HL-60 (cell line): ENCODE results near the gene VASN.

Experiments
- DNase-seq, 2 experiments: peaks; one replicate each; pipeline ENCODE4 v3.0.0-alpha.2; 2010 to 2020; ENCODE audit warnings: low read depth in 1 of 2, low spot score in 1 of 2
- H3K27ac ChIP-seq: fragments of 250-450 bp; sonication (Bioruptor Pico); replicated peaks from 2 replicates; pipeline ENCODE4 v1.5.1; 2020; ENCODE audit warnings: mild to moderate bottlenecking, moderate library complexity
- H3K27me3 ChIP-seq: fragments of 250-450 bp; sonication (Bioruptor Pico); 2 replicates; pipeline ENCODE4 v1.5.1; 2021; ENCODE audit warnings: mild to moderate bottlenecking, moderate library complexity; ENCODE audit not compliant: insufficient read depth, poor library complexity, severe bottlenecking
- H3K4me3 ChIP-seq: replicated peaks from 2 replicates; pipeline ENCODE4 v1.5.1; 2011; ENCODE audit warnings: mild to moderate bottlenecking, control low read depth, low read length; ENCODE audit not compliant: insufficient read depth
- GABPA ChIP-seq: IDR thresholded peaks from 2 replicates; pipeline ENCODE4 v1.6.1; 2012; ENCODE audit warnings: low read depth
- POLR2AphosphoS5 ChIP-seq: IDR thresholded peaks from 2 replicates; pipeline ENCODE4 v1.6.1; 2012; ENCODE audit warnings: low read depth
- SPI1 ChIP-seq: IDR thresholded peaks from 2 replicates; pipeline ENCODE4 v1.6.1; 2012; ENCODE audit warnings: low read depth, mild to moderate bottlenecking, borderline replicate concordance
- TF ChIP-seq, protein P1 (sequence below): IDR thresholded peaks from one replicate; pipeline ENCODE4 v1.5.1; 2011; ENCODE audit warnings: low read length, control low read depth, inconsistent platforms; ENCODE audit not compliant: insufficient read depth
- TF ChIP-seq, protein P2 (sequence below): IDR thresholded peaks from 2 replicates; pipeline ENCODE4 v1.6.1; 2012; ENCODE audit warnings: low read depth; ENCODE audit not compliant: insufficient replicate concordance

Gene VASN

DNA sequence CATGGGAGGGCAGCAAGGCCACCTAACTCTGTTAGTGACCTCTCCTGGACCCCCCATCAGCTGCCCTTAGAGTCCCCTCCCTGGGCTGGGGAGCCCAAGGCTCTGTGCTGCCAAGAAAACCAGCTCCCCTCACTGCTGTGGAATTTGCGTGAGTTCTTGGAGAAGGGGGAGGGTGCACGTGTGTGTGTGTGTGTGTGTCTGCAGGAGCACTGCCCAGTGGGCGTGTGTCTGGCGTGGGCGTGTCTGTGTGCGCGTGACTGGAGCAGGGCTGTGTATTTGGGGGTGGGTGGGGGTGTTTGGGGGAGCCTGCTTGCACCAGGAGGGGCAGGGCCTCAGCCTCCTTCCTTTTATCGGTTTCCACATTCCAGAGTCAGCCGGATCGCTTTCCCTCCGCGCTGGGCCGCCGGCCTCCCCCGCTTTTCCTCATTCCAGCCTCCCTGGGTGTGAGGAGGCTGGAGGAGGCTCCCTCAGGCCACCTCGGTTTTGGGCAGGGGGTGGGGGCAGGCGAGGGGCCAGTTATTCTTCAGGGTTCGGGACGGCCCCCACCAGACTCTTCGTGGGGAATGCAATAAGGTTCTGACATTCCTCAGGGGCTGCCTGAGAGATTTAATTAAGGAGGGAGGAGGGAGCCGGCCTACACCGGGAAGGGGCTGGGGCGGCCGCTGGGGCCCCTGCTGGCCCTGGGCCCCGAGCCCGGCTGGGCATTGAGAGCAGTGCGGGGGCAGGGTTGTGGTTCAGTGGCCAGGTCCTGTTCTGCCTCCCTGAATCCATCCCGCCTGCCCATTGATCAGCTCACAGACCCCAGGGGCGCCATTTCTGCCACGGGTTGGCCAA lies 2.5 kb downstream of the VASN start:
- no peak for TF ChIP-seq GABPA
- no peak for TF ChIP-seq POLR2AphosphoS5
- TF ChIP-seq, protein P1, sequence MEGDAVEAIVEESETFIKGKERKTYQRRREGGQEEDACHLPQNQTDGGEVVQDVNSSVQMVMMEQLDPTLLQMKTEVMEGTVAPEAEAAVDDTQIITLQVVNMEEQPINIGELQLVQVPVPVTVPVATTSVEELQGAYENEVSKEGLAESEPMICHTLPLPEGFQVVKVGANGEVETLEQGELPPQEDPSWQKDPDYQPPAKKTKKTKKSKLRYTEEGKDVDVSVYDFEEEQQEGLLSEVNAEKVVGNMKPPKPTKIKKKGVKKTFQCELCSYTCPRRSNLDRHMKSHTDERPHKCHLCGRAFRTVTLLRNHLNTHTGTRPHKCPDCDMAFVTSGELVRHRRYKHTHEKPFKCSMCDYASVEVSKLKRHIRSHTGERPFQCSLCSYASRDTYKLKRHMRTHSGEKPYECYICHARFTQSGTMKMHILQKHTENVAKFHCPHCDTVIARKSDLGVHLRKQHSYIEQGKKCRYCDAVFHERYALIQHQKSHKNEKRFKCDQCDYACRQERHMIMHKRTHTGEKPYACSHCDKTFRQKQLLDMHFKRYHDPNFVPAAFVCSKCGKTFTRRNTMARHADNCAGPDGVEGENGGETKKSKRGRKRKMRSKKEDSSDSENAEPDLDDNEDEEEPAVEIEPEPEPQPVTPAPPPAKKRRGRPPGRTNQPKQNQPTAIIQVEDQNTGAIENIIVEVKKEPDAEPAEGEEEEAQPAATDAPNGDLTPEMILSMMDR: no peak
- TF ChIP-seq SPI1: no peak
- TF ChIP-seq, protein P2, sequence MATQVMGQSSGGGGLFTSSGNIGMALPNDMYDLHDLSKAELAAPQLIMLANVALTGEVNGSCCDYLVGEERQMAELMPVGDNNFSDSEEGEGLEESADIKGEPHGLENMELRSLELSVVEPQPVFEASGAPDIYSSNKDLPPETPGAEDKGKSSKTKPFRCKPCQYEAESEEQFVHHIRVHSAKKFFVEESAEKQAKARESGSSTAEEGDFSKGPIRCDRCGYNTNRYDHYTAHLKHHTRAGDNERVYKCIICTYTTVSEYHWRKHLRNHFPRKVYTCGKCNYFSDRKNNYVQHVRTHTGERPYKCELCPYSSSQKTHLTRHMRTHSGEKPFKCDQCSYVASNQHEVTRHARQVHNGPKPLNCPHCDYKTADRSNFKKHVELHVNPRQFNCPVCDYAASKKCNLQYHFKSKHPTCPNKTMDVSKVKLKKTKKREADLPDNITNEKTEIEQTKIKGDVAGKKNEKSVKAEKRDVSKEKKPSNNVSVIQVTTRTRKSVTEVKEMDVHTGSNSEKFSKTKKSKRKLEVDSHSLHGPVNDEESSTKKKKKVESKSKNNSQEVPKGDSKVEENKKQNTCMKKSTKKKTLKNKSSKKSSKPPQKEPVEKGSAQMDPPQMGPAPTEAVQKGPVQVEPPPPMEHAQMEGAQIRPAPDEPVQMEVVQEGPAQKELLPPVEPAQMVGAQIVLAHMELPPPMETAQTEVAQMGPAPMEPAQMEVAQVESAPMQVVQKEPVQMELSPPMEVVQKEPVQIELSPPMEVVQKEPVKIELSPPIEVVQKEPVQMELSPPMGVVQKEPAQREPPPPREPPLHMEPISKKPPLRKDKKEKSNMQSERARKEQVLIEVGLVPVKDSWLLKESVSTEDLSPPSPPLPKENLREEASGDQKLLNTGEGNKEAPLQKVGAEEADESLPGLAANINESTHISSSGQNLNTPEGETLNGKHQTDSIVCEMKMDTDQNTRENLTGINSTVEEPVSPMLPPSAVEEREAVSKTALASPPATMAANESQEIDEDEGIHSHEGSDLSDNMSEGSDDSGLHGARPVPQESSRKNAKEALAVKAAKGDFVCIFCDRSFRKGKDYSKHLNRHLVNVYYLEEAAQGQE: no peak
- H3K27me3 ChIP-seq: no peaks in the 10 kb centered on the region
- no peak overlapping the region for H3K4me3 ChIP-seq
- DNase-seq: no peak
- H3K27ac ChIP-seq: no peak overlapping the region

DNA sequence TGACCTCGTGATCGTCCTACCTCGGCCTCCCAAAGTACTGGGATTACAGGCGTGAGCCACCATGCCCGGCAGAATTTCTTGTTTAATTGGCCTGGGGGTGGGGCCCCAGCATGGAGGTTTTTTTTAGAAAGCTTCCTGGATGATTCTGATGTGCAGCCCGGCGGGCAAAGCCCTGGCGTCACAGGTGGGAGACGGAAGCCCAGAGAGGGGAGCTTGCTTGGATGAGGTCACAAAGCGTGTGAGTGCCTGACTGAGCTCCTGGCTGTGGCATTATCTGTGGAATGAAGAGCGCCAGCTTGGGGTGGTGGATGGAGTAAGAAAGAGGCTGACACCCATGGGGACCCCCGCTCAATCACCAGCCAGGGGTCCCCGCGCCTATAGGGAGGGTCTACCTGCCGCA lies 4.1 kb downstream of the VASN start:
- Histone ChIP-seq H3K4me3 (no peak overlapping the region), H3K27me3 (no peaks in the 10 kb centered on the region), H3K27ac (no peak overlapping the region)
- DNase-seq: no peak
- TF ChIP-seq SPI1: no peak
- TF ChIP-seq, protein P2: no peak
- TF ChIP-seq GABPA: no peak
- TF ChIP-seq POLR2AphosphoS5: no peak
- TF ChIP-seq, protein P1: no peak

DNA sequence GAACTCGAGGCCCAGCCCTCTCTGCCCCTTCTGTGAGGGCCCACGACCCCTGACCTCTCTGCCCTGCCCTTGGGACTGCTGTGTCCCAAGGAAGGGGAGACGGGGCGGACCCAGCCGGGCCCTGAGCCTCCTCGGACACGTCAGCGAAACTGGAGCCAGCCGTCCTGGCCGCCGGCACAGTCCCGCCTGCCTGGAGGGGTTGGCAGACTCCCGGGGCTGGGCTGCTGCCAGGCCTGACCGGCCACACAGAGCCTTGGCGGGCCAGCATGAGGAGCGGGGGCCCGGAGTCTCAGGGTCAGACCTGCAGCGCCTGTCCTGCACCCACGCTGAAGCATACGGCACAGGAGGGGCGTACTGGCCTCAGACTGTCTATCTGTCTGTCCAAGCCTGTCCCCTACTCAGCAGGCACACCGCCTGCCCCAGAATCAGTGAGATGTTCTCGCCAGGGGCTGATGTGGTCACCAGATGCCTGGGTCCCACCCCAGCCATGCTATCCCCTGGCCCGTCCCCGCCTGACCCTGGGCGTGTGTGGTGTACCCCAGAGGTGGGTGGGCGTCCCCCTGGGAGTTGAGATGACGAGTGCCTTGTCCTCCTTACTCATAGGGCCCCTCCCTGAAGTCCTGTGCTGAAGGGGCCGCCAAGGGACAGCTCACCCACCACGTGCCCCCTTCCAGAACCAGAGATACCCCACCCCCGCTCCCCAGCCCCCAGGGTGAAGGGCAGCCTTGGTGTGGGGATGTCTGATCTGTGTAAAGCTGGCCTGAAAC lies 4.7 kb downstream of the VASN start:
- H3K27ac ChIP-seq: no peak overlapping the region
- H3K4me3 ChIP-seq: no peak overlapping the region
- no peak for DNase-seq
- H3K27me3 ChIP-seq: no peaks in the 10 kb centered on the region
- TF ChIP-seq SPI1 (no peak), GABPA (no peak), POLR2AphosphoS5 (no peak)
- TF ChIP-seq, protein P2: no peak
- TF ChIP-seq, protein P1: no peak
